Activated naive CD4-positive, alpha-beta T cell treated with anti-CD3 and anti-CD28 coated beads, Interleukin-2, amount 50 U/mL, for 72 hours (primary cell): ENCODE results near the gene TENM4. TPM values are rescaled to one million over a fixed set of nuclear protein-coding genes. Genes with fewer than 3 reads are reported as not detected.
A peak's percentile ranks its signal among the peaks of the same experiment; 100 is the strongest.

Experiments
- ATAC-seq, 2 donors: fragments of 150-1000 bp; cut with Tn5 transposase; 2 replicates each; pipeline ENCODE4 v1.10.0; 2021; ENCODE audit warnings: mild to moderate bottlenecking in 2 of 2, moderate library complexity in 2 of 2
- DNase-seq, 2 donors: peaks; one replicate each; pipeline ENCODE4 v3.0.0; 2021 to 2022; ENCODE audit warnings: low spot score in 2 of 2
- H3K27ac Mint-ChIP-seq, 2 donors: one replicate each; pipeline ENCODE4 v1.8.0; 2022; ENCODE audit warnings: mild to moderate bottlenecking in 2 of 2, mixed read lengths in 2 of 2
- H3K36me3 Mint-ChIP-seq, 2 donors: one replicate each; pipeline ENCODE4 v1.8.0; 2022; ENCODE audit warnings: mixed read lengths in 2 of 2
- H3K9me3 Mint-ChIP-seq, 2 donors: one replicate each; pipeline ENCODE4 v1.8.0; 2022; ENCODE audit warnings: mixed read lengths in 2 of 2
- total RNA-seq, 2 donors: library from RNA; stranded (reverse); gene quantifications; one replicate each; pipeline ENCODE4 v1.2.3, GENCODE V29; 2022

Gene TENM4
- total RNA-seq, 2 donors from 2014 or later: not detected

DNA sequence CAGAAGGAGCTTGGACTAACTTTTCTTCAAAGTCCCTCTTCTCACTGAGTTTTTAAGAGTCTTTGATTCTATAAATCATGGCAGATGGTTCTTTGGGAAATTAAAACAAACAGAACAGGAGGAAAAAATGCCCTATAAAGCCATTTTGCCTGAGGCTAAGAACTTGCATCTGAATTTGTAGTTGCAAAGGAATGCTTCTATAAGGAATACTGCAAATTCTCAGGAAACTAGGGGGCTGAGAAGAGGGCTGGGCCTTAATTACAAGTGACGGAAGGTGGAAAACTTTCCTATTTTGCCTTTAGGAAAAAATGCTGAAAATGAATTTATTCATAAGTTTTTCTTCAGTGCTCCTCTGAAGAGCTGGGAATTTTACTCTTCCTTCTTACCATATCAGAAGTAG is 776.2 kb downstream of the TENM4 start:
- H3K36me3 Mint-ChIP-seq: no peaks in the 10 kb centered on the region
- no peaks in the 10 kb centered on the region for H3K9me3 Mint-ChIP-seq
- no peak for ATAC-seq
- H3K27ac Mint-ChIP-seq: no peak overlapping the region
- DNase-seq: no peak

GRCh38 chr11:78662811-78663210 is 778.0 kb downstream of the TENM4 start:
- Mint-ChIP-seq H3K27ac (no peak overlapping the region), H3K36me3 (no peaks in the 10 kb centered on the region), H3K9me3 (no peaks in the 10 kb centered on the region)
- no peak for DNase-seq
- no peak for ATAC-seq

DNA sequence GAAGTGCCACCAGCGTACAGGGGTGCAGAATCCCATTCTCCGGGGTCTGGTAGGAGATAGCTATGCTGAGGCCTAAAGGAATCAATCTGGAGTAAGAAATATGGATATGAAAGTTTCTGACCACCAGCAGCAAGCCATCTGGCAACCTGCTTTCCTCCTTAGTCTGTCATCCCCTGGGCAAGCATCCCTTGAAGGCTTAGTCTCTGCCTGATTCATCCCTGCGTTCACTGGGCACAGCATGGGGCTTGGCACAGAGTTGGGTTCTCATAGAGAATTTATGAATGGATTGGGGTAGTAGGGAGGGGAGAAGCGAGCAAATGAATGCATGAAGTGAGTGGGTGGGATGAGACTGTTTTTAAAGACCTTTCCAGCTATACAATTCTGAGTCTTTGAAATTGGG is 780.4 kb downstream of the TENM4 start:
- Mint-ChIP-seq H3K9me3 (no peaks in the 10 kb centered on the region), H3K27ac (no peak overlapping the region), H3K36me3 (no peaks in the 10 kb centered on the region)
- ATAC-seq (no peak), DNase-seq (no peak)

DNA sequence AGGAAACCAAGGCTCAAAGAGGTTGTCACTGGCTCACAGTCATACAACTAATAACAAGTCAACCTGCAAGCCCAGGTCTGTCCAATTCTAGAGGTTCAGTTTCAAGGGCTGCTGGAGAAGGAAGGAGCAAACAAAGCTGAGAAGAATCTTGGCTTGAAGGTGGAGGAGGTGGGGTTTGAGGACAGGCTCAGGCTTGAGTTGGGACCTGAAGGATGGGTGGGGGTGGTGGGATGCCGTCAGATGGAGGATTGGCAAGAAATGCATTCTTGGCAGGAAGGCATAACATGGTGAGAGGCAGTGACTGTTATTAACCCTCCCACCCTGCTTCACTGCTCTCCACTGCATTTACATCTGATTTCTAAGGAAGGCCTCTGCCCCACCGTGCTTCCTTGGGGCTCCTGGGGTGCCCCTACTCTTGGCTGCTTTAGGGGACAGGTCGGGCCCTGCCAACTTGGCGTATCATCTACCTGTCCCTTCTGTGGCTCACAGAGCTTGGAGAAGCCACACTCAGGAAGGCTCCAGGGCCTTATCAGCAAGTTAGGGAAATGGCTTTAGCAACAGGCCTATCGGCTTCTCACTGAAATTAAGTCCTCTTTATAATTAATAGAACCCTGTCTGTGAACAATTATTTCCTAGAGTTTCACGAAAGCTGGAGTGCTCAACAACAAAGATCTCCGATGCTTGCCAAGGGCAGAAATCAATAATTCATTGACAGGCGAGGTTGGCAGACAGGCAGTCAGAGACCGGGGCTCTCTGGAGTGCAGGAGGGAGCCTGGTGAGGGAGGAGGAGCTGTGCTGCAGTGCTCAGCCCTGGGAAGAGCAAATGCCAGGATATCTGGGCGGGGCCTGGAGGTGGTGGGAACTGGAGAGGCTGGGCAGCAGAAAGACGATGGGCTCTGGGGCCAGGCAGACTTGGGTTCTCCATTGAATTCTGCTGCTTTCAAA is 781.2 kb downstream of the TENM4 start:
- Mint-ChIP-seq H3K9me3 (no peaks in the 10 kb centered on the region), H3K27ac (no peak overlapping the region), H3K36me3 (no peaks in the 10 kb centered on the region)
- ATAC-seq: no peak
- DNase-seq: no peak

GRCh38 chr11:78657968-78658839 is 782.6 kb downstream of the TENM4 start:
- Mint-ChIP-seq H3K9me3 (no peaks in the 10 kb centered on the region), H3K36me3 (no peaks in the 10 kb centered on the region), H3K27ac (no peak overlapping the region)
- DNase-seq (no peak), ATAC-seq (no peak)

- DNase-seq: no peak
- Mint-ChIP-seq H3K36me3 (no peaks in the 10 kb centered on the region), H3K9me3 (no peaks in the 10 kb centered on the region), H3K27ac (no peak overlapping the region)
- no peak for ATAC-seq
Measured at GRCh38 chr11:78657441-78657840, 783.4 kb downstream of the TENM4 start.

DNA sequence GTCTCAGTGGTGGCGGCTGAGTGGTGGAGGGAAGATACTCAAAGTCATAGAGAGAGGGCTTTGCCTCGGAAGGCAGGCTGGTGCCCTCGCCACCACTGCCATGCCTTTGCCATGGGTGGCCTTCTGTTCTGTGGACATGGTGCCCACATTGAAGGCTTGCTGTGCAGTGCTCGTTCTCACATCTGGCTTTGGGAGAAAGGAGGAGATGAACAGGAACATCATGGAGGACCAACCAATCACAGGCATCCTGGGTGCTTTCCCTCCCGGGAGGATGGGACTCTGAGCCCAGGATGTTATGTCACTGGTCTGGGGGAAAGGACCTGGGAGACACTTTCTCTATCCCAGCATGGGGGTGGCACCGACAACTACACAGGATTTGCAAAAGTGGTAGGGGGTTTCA is 783.8 kb downstream of the TENM4 start:
- ATAC-seq (no peak), DNase-seq (no peak)
- Mint-ChIP-seq H3K27ac (peak overlapping the region in 1 of 2 donors; percentile 9), H3K36me3 (peaks cover 0 to 4% of the 10 kb centered on the region in 2 donors), H3K9me3 (no peaks in the 10 kb centered on the region)

DNA sequence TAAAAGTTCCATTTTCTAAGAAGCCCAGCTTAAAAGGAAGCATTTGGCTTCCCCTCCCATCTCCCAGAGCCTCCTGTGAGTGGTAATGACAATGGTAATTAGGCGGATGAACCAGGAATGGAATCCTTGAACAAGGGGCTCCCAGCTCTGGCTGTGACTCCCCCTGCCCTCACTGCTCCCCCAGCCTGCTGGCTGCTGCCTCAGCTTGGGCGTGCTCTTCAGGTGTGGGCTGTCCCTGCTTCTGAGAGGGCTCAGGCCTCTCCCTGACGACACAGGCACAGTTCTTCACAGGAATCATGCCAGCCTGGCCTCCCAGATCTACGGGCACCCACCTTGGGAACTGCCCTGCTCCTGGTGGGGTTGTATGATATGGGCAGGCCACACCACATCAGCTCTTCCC is 784.5 kb downstream of the TENM4 start:
- Mint-ChIP-seq H3K36me3 (peaks cover 0 to 5% of the 10 kb centered on the region in 2 donors), H3K27ac (no peak overlapping the region), H3K9me3 (no peaks in the 10 kb centered on the region)
- ATAC-seq (no peak), DNase-seq (no peak)

- peaks cover 0 to 5% of the 10 kb centered on the region in 2 donors for H3K36me3 Mint-ChIP-seq
- DNase-seq (no peak), ATAC-seq (no peak)
- no peak overlapping the region for H3K27ac Mint-ChIP-seq
- H3K9me3 Mint-ChIP-seq: no peaks in the 10 kb centered on the region
Measured at GRCh38 chr11:78655561-78655960, 785.3 kb downstream of the TENM4 start.

DNA sequence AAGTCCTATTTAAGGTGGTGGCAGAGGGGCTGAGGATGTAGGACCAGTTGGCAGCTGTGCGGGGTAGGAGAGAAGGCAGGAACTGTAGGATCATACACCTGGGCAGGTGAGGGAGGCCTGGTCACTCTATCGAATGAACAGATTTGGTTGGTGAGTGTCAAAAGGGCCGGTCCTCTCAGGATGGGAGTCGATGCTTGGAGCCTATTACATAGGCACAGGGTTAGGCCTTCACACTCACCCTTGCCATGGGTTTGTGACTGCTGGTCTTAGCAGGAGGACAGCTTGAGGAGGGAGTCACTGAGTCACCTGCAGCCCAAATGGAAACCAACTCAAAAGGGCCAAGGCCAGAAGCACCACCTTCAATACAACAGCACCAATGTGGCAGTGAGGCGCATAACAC is 786.0 kb downstream of the TENM4 start:
- H3K9me3 Mint-ChIP-seq: no peaks in the 10 kb centered on the region
- no peak overlapping the region for H3K27ac Mint-ChIP-seq
- no peak for DNase-seq
- H3K36me3 Mint-ChIP-seq: peaks cover 0 to 5% of the 10 kb centered on the region in 2 donors
- no peak for ATAC-seq

GRCh38 chr11:78654071-78654470 is 786.8 kb downstream of the TENM4 start:
- no peaks in the 10 kb centered on the region for H3K9me3 Mint-ChIP-seq
- ATAC-seq (no peak), DNase-seq (no peak)
- H3K27ac Mint-ChIP-seq: no peak overlapping the region
- peaks cover 0 to 5% of the 10 kb centered on the region in 2 donors for H3K36me3 Mint-ChIP-seq

DNA sequence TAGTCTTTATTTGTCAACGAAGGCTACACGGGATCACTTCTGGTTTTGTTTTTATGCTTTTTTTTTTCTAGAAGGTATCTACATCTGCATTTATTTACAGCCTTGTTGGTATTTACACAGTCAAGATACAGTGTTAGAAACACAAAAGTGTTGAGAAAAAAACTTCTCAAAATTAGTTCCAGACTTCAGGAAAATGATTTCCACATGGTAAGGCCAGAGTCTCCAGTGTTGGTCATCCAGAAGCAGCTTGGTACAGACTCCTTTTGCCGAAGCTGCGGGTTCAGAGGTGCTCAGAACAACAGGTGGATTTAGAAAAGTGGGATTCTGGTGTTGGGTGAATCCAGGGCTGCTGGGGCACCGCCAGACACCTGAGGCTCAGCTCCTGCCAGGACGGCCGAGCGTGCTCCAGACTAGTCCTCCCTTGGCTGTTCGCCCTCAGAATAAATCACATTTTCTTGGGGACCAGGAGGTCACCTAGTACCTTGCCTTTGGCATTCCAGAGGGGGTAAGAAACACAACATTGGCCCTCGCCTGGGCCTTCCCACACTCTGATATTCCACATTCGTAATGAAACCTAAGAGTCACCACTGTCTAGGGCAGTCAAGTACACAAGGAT is 787.4 kb downstream of the TENM4 start:
- ATAC-seq (peak in 1 of 2 donors; percentile 16), DNase-seq (no peak)
- Mint-ChIP-seq H3K36me3 (peaks cover 0 to 5% of the 10 kb centered on the region in 2 donors), H3K9me3 (no peaks in the 10 kb centered on the region), H3K27ac (no peak overlapping the region)

DNA sequence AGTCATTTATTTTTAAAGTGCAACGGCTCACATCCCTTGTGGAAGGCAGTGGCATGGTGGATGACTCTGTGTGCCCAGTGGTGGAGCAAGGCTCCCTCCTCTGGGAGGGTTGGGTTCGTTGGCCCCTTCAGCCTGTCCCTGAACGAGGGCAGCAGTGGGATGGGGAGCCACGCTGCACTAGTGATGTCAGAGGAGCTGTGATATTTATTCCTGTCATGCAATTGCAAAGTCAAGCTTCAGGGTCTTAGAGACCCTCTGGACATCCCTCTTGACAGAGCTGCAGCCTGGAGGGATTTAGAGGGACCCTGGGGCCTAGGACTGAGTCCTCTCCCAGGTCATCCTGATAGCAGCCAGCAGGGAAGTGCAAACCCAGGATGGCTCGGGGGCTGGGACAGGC is 788.0 kb downstream of the TENM4 start:
- peak in 1 of 2 donors; percentile 11 for ATAC-seq
- no peak for DNase-seq
- H3K36me3 Mint-ChIP-seq: peaks cover 0 to 5% of the 10 kb centered on the region in 2 donors
- H3K27ac Mint-ChIP-seq: peak overlapping the region in 1 of 2 donors; percentile 96
- H3K9me3 Mint-ChIP-seq: no peaks in the 10 kb centered on the region

GRCh38 chr11:78651923-78652842 is 788.6 kb downstream of the TENM4 start:
- Mint-ChIP-seq H3K36me3 (peaks cover 0 to 5% of the 10 kb centered on the region in 2 donors), H3K9me3 (no peaks in the 10 kb centered on the region), H3K27ac (peak overlapping the region; percentile 25 to 96)
- ATAC-seq: peak; percentile 82 to 95
- DNase-seq: peak in 1 of 2 donors; percentile 37

GRCh38 chr11:78651136-78651775 is 789.6 kb downstream of the TENM4 start:
- H3K36me3 Mint-ChIP-seq: peaks cover 0 to 5% of the 10 kb centered on the region in 2 donors
- H3K9me3 Mint-ChIP-seq: no peaks in the 10 kb centered on the region
- ATAC-seq (no peak), DNase-seq (no peak)
- H3K27ac Mint-ChIP-seq: no peak overlapping the region
